CD14-positive monocyte (primary cell): ENCODE results near the gene BTN2A1. TPM values are rescaled to one million over a fixed set of nuclear protein-coding genes. Genes with fewer than 3 reads are reported as not detected.

Source experiments
- DNase-seq, 3 donors: peaks; one replicate each; pipeline ENCODE4 v3.0.0-alpha.2; 2011 to 2022
- H2AFZ ChIP-seq: 2 replicates; pipeline ENCODE4 v1.6.0; 2012; ENCODE audit warnings: mild to moderate bottlenecking, low read depth, low read length, inconsistent platforms; ENCODE audit not compliant: insufficient read depth, poor library complexity, severe bottlenecking
- H3K27ac ChIP-seq, 2 donors: 1 replicate in 1 of 2; 2 replicates in 1 of 2; pipeline ENCODE4 v1.5.1; 2012 to 2013; ENCODE audit warnings: low read length in 2 of 2, control low read depth in 1 of 2, inconsistent platforms in 1 of 2, low read depth in 1 of 2, mild to moderate bottlenecking in 1 of 2
- H3K27me3 ChIP-seq, 2 donors: one replicate each; pipeline versions ENCODE4 v1.6.0 to v1.6.1; 2011 to 2013; ENCODE audit warnings: low read length in 2 of 2; ENCODE audit not compliant: control insufficient read depth in 2 of 2, insufficient read depth in 2 of 2
- H3K36me3 ChIP-seq, 2 donors: replicated peaks in 1 of 2; 1 replicate in 1 of 2; 2 replicates in 1 of 2; pipeline versions ENCODE4 v1.5.1 to v1.6.1; 2012 to 2013; ENCODE audit warnings: low read length in 2 of 2, control low read depth in 1 of 2, inconsistent platforms in 1 of 2, mild to moderate bottlenecking in 1 of 2; ENCODE audit not compliant: insufficient read depth in 2 of 2, control insufficient read depth in 1 of 2
- H3K4me1 ChIP-seq, 2 donors: 1 replicate in 1 of 2; 2 replicates in 1 of 2; pipeline versions ENCODE4 v1.5.1 to v1.6.1; 2012 to 2013; ENCODE audit warnings: low read length in 2 of 2, control low read depth in 1 of 2, inconsistent platforms in 1 of 2, mild to moderate bottlenecking in 1 of 2, moderate library complexity in 1 of 2; ENCODE audit not compliant: insufficient read depth in 2 of 2, control insufficient read depth in 1 of 2
- H3K4me2 ChIP-seq: replicated peaks from 2 replicates; pipeline ENCODE3; 2012; ENCODE audit warnings: low read length, moderate library complexity, mild to moderate bottlenecking; ENCODE audit not compliant: poor library complexity, severe bottlenecking; ENCODE audit errors: extremely low read depth
- H3K4me3 ChIP-seq, 3 experiments: fragments of 200-600 bp in 1 of 3; sonication (generic) in 1 of 3; replicated peaks in 1 of 3; 1 replicate in 2 of 3; 2 replicates in 1 of 3; pipeline ENCODE4 v1.5.1; 2011 to 2013; ENCODE audit warnings: low read length in 3 of 3, mild to moderate bottlenecking in 3 of 3, control low read depth in 2 of 3, low read depth in 2 of 3, inconsistent platforms in 1 of 3, moderate library complexity in 1 of 3
- H3K79me2 ChIP-seq: 2 replicates; pipeline ENCODE4 v1.6.0; 2012; ENCODE audit warnings: mild to moderate bottlenecking, control low read depth, inconsistent platforms, low read length, moderate library complexity; ENCODE audit not compliant: insufficient read depth
- H3K9ac ChIP-seq: 2 replicates; pipeline ENCODE4 v1.6.0; 2017; ENCODE audit warnings: low read length, mild to moderate bottlenecking; ENCODE audit not compliant: insufficient read depth, poor library complexity, severe bottlenecking
- H3K9me3 ChIP-seq, 2 donors: replicated peaks in 1 of 2; 1 replicate in 1 of 2; 2 replicates in 1 of 2; pipeline versions ENCODE4 v1.5.1 to v1.6.1; 2012 to 2013; ENCODE audit warnings: low read length in 2 of 2, control low read depth in 1 of 2; ENCODE audit not compliant: control insufficient read depth in 1 of 2, insufficient read depth in 1 of 2
- H4K20me1 ChIP-seq: 2 replicates; pipeline ENCODE4 v1.6.0; 2012; ENCODE audit warnings: mild to moderate bottlenecking, low read length, control low read depth, moderate library complexity; ENCODE audit not compliant: insufficient read depth
- H3K27ac Mint-ChIP-seq, 7 donors: one replicate each; pipeline ENCODE4 v1.8.0; 2020; ENCODE audit warnings: mild to moderate bottlenecking in 7 of 7, mixed read lengths in 7 of 7, moderate library complexity in 6 of 7, inconsistent platforms in 2 of 7
- H3K27me3 Mint-ChIP-seq, 3 donors: one replicate each; pipeline ENCODE4 v1.8.0; 2021 to 2022; ENCODE audit warnings: low read depth in 3 of 3, mild to moderate bottlenecking in 3 of 3, mixed read lengths in 3 of 3, moderate library complexity in 3 of 3, inconsistent platforms in 1 of 3
- H3K36me3 Mint-ChIP-seq, 2 donors: one replicate each; pipeline ENCODE4 v1.8.0; 2020; ENCODE audit warnings: mixed read lengths in 2 of 2, inconsistent platforms in 1 of 2, mild to moderate bottlenecking in 1 of 2
- H3K4me1 Mint-ChIP-seq: one replicate; pipeline ENCODE4 v1.8.0; 2020; ENCODE audit warnings: mild to moderate bottlenecking, mixed read lengths
- H3K4me3 Mint-ChIP-seq, 2 donors: one replicate each; pipeline ENCODE4 v1.8.0; 2020; ENCODE audit warnings: mild to moderate bottlenecking in 2 of 2, mixed read lengths in 2 of 2, moderate library complexity in 1 of 2
- H3K9me3 Mint-ChIP-seq, 7 donors: one replicate each; pipeline ENCODE4 v1.8.0; 2020 to 2022; ENCODE audit warnings: mixed read lengths in 7 of 7, mild to moderate bottlenecking in 6 of 7, moderate library complexity in 6 of 7, inconsistent platforms in 2 of 7
- CTCF ChIP-seq: fragments of 200-600 bp; IDR thresholded peaks from one replicate; pipeline ENCODE4 v1.8.0; 2022; ENCODE audit warnings: antibody characterized with exemption, mild to moderate bottlenecking
- WGBS: methylation state at CpG from one replicate; pipeline ENCODE4 v1.1.5; 2013; ENCODE audit warnings: missing lambda C conversion rate; ENCODE audit not compliant: insufficient coverage; 5-methylcytosine and 5-hydroxymethylcytosine counted together
- intact Hi-C, 2 donors: fragments of 100-400 bp; cut with micrococcal nuclease; formaldehyde crosslinking; loops; one replicate each; pipeline versions ENCODE4 v1.15.0 to v1.15.1; 2023
- polyA plus RNA-seq, 3 donors: library from polyadenylated mRNA; depleted of rRNA in 1 of 3; unstranded in 2 of 3; stranded (reverse) in 1 of 3; fragments of 300-500 nt in 2 of 3; fragments of >200 nt in 1 of 3; fragmentation: Illumina TruSeq in 2 of 3; gene quantifications; 1 replicate in 2 of 3; 2 replicates in 1 of 3; pipeline ENCODE4 v1.2.3, GENCODE V29; 2012 to 2021

The BTN2A1 gene
- polyA plus RNA-seq, 3 donors, result 4.3 to 66.4 (median 10.8) TPM

GRCh38 chr6:26465776-26466175 is 8.0 kb downstream of the BTN2A1 start:
- Mint-ChIP-seq H3K27me3 (peaks cover 0 to 1% (median 0%) of the 10 kb centered on the region in 3 donors), H3K9me3 (peaks cover 0 to 2% (median 0%) of the 10 kb centered on the region in 7 donors), H3K4me1 (peaks cover 51% of the 10 kb centered on the region), H3K27ac (peak overlapping the region in 2 of 7 donors; percentile 7 to 62), H3K36me3 (peaks cover 83 to 85% of the 10 kb centered on the region in 2 donors), H3K4me3 (no peak overlapping the region)
- Histone ChIP-seq H2AFZ (no peak overlapping the region), H3K4me2 (no peak overlapping the region), H4K20me1 (peaks cover 56% of the 10 kb centered on the region), H3K79me2 (peaks cover 49% of the 10 kb centered on the region), H3K27ac (peak overlapping the region in 1 of 2 donors; percentile 67), H3K9ac (no peak overlapping the region), H3K4me1 (peaks cover 9 to 23% of the 10 kb centered on the region in 2 donors), H3K27me3 (no peaks in the 10 kb centered on the region), H3K9me3 (no peaks in the 10 kb centered on the region), H3K36me3 (peaks cover 74 to 91% of the 10 kb centered on the region in 2 donors), H3K4me3 (no peak overlapping the region)
- no peak for TF ChIP-seq CTCF
- intact Hi-C loops, result no loop called here
- DNase-seq, result no peak
- 100% methylated on average over 1 of the region's 3 CpGs for WGBS

GRCh38 chr6:26468829-26469228 is 11.1 kb downstream of the BTN2A1 start:
- H3K79me2 ChIP-seq, result peaks cover 21% of the 10 kb centered on the region
- intact Hi-C loops, result no loop called here
- Mint-ChIP-seq H3K9me3 (peaks cover 4 to 9% (median 6%) of the 10 kb centered on the region in 7 donors), H3K27ac (peak overlapping the region; percentile 2 to 80 (median 58)), H3K4me3 (no peak overlapping the region), H3K36me3 (peaks cover 61 to 62% of the 10 kb centered on the region in 2 donors), H3K27me3 (peaks cover 0 to 1% (median 0%) of the 10 kb centered on the region in 3 donors), H3K4me1 (peaks cover 38% of the 10 kb centered on the region)
- peak overlapping the region in 1 of 2 donors; percentile 60 for H3K27ac ChIP-seq
- no peak for DNase-seq
- H3K27me3 ChIP-seq, result no peaks in the 10 kb centered on the region
- H3K4me2 ChIP-seq, result no peak overlapping the region
- H3K36me3 ChIP-seq, result peaks cover 53 to 62% of the 10 kb centered on the region in 2 donors
- no peak for TF ChIP-seq CTCF
- H3K4me3 ChIP-seq, result no peak overlapping the region
- WGBS, result 100% methylated on average over 1 of the region's 2 CpGs
- peaks cover 0 to 3% of the 10 kb centered on the region in 2 donors for H3K9me3 ChIP-seq
- no peak overlapping the region for H2AFZ ChIP-seq
- H4K20me1 ChIP-seq, result peaks cover 26% of the 10 kb centered on the region
- peaks cover 18 to 29% of the 10 kb centered on the region in 2 donors for H3K4me1 ChIP-seq
- H3K9ac ChIP-seq, result no peak overlapping the region
